HG03280 (cell line): ENCODE results near the gene CPA2.
"Not testable (repeated sequence)": the region's sequence is repeated elsewhere in the genome, so short reads cannot be mapped to it uniquely, and the experiment has no call there.

Experiments used
- ATAC-seq: cut with Tn5 transposase; IDR thresholded peaks from one replicate; pipeline ENCODE4 v1.9.1; 2021; ENCODE audit warnings: mild to moderate bottlenecking, moderate library complexity; ENCODE audit not compliant: unreplicated experiment

CPA2 gene

DNA sequence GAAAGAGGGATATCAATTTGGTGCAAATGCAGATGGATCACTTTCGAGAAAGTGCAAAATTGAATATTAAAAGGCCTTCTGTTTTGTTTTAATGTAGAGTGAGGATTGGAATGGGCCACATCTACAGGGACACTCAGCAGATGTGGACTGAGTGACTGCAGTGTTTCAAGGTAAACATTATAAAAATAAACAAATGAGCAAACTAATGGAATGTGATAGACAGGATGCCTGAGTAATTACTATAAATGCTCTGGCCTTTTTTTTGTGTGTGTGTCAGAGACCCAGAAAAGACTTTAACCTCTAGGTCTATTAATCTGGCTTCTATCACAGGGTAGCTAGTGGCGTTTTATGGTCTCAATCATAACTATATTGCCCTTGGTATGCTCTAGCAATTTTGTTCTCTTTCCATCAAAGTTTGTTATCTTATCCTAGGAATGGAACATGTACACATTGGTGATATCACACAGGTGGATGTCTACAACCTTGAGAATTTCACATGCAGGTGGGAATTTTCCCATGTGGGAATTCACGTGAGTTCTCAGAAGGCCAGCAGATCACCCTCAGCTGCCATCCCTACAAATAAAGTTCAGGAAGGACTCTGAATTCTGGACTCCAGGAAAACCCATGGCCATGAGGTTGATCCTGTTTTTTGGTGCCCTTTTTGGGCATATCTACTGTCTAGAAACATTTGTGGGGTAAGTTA, at the start of gene CPA2:
CPA2 (plus strand) TSS at position 606 of the 703 bp plus-strand sequence; CDS start at position 625, 19 bp downstream.
- no peak for ATAC-seq

DNA sequence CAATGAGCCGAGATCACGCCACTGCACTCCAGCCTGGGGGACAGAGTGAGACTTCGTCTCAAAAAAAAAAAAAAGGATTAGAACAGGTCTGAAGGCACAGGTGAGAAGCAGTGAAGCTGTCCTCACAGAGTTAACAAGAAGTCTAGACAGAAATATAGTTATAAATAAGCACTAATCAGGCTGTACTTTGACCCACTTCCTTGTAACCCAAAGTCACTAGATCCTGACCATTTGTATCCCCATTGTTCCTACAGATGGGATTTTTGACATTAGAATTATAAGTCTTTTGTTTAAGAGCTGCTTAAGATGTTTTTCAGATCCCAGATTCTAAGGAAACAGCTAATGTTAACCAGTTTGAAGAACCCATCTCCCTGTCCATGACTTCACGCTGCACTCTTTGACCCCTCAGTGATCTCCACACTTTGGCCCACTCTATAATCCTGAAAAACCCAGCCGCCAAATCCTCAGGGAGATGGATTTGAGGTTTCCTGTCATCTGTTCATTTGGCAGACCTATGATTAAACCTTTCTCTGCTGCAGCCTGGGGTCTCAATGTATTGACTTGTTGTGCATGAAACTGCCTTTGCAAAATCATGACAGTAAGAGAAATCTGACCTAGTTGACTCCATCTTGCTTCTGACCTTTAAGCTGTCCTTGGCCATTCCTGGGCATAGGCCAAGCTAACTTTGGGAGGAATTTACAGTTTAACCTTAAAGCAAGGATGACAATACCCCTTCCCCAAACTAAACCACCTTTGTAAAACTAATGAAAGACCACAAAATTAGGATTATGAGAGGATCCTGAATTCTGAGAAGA, 47.6 kb upstream of the CPA2 start:
- ATAC-seq, result no peak

DNA sequence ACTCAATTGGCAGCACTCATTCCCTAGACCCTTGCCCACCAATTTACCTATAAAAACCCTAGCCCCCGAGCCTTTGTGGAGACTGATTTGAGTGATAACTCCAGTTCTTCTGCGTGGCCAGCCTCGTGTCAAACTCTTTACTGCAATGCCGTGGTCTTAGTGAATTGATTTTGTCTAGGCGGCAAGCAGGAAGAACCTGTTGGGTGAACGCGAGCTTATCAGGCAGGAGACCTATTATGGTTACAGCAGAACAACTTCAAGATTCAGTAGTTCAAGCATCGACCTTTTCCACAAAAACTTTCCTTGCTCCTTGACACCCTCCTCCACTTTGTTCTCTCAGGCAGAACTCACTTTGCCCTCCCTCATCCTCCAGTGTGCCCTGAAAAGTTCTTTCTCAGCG, 46.8 kb upstream of the CPA2 start:
- ATAC-seq, result no peak

DNA sequence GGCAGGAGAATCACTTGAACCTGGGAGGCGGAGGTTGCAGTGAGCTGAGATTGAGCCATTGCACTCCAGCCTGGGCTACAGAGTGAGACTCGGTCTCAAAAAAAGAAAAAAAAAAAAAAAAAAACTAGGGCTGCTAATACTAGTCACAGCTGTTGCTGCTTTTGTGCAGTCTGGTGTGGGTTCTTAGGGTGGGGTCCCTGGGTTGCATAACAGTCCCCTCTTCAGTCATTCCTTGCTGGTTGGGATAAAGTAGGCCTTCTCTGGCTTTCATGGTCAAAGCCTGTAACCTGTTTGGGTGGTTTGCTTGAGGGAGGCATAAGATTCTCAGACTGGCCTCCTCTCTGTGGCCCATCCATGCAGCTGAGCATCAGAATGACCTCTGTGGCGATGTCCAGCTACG, 44.9 kb upstream of the CPA2 start:
- no peak for ATAC-seq

DNA sequence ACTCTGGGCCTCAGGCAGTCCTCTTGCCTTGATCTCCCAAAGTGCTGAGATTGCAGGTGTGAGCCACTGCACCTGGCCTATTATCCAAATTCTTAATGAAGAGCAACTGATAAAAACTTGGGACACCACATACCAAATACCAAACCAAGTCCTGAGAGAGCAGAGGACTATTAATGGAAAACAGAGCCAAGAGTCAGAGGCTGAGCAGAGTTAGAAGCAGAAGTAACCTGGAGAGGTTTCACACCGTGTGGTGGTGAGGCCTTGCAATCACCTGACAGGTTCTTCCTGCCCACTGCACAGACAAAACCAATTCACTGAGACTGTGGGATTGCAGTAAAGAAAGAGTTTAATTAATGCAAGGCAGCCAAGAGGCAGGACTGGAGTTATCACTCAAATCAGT, 43.0 kb upstream of the CPA2 start:
- ATAC-seq, result no peak

DNA sequence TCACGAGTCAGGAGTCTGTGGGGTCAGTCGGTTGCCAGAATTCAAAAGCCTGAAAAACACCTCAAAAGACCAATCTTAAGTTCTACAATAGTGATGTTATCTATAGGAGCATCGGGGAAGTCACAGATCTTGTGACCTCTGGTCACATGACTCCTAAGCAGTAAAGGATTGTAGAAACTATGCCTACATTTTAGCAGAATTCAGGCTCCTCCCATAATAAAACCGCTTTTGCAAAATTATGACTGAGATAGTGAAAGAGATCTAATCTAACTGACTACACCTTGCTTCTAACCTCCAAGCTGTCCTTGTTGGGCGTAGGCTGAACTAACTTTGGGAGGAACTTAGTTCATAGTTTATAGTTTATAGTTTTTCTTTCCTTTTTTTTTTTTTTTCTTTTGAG, 42.5 kb upstream of the CPA2 start:
- no peak for ATAC-seq

DNA sequence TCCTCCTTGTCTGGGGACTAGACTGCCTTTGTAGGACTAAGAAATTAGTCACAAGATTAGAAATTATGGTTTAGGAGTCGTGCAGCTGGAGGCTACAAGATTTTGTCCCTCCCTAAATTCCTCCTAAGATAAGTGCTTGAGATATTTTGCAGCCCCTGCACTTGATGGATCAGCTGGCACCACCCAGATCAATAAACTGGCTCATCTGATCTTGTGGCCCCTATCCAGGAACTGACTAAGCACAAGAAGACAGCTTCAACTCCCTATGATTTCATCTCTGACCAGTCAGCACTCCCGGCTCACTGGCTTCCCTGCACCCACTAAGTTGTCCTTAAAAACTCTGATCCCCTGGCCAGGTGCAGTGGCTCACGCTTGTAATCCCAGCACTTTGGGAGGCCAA, 41.7 kb upstream of the CPA2 start:
- ATAC-seq, result not testable (repeated sequence)

DNA sequence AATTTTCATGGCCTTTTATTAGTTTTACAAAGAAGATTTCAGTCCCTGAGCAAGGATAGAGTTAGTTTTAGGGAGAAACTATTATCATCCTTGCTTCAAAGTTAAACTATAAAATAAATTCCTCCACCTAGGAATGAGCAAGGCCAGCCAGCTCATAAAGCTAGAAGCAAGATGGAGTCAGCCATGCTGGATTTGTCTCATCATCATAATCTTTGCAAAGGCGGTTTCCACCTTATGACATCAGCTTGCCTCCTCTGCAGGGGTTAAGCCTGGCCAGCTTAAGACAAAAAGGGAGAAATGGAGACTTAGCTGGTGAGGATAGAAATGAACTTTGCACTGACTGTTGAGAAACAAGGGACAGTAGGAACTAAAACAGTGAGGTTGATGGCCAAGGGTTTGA, 40.3 kb upstream of the CPA2 start:
- no peak for ATAC-seq

DNA sequence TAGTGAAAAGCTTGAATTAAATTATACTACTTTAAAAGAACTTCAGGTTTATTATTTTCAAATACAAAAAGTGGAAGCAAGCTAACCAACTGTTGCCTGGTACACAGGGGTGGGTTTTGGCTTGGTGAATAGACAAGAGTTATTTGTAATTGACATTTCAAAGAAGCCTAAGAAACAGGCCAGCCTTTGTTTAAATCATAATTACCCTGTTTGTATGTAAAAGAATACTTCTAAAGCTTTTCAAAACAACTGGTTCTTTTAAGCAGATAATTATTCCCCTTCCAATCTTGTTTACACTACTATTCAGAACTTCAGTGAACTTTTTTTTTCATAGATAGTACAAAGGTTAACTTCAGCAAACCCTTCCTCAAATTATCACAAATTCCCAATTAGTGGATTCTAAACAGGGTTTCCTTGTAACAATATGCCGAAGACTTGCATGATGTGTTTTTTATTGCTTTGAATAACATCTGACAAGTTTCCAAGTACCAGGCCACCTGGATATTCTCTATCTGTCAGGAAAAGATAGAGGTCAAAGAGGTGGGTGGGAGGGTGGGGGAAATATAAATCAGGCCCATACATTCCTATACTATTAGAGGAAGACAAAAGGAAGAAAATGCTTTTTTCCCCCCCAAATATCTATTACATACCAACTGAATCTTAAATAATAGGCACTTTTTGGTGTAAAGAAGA, 38.6 kb upstream of the CPA2 start:
- no peak for ATAC-seq

DNA sequence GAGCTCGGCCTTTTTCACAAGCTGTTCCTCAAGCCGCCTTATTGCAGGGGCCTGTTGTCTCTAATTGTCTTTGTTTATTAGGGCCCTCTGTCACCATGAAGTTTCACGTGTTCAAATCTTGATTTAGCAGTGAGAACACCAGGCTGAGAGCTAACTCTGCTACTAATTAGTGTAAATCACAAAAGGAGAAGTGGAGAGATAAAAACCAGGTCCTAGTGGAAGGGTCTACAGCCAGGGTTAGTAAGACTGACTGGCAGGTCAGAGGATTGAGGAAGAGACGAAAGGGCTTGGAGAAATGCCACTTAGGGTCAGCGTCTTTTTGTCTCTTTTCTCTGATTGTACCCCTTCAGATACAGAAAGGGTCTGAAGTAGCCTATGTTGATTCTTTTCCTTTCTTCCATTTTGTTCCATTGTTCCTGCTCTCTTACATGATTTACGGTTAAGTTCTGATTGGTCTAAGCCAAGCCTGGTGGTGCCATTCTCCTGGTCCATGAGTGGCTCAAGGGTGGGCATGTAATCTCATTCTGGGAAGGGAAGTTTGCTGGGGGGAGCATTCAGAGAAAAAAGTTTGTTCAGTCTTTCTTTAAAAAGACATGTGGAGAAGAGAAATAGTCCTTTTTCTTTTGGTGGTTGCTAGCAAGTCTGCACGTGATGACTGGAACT, 37.7 kb upstream of the CPA2 start:
- no peak for ATAC-seq

DNA sequence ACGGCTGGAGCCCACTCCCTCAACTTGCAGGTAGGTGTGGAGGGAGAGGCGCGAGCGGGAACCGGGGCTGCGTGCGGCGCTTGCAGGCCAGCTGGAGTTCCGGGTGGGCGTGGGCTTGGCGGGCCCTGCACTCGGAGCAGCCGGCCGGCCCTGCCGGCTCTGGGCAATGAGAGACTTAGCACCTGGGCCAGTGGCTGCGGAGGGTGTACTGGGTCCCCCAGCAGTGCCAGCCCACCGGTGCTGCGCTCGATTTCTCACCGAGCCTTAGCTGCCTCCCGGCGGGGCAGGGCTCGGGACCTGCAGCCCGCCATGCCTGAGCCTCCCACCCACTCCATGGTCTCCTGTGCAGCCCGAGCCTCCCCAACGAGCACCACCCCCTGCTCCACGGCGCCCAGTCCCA, 36.7 kb upstream of the CPA2 start:
- not testable (repeated sequence) for ATAC-seq

DNA sequence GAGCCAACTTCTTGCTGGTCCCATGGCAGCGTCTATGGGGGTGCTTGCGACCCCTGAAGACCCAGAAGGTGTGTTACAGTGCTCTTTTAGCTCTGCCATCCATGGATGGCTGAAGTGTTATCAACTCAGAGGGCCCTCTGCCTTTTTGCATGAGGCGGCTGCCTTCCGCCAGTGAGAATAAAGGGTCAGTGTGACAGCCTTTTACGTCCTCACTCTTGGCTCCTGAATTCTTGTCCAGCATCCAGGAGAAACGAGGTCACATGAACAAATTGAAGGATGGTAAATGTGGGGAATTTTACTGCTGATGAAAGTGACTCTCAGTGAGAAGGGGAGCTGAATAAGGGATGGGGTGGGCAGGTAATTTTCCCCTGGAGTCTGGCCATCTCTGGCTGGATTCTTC, 34.9 kb upstream of the CPA2 start:
- ATAC-seq, result no peak

DNA sequence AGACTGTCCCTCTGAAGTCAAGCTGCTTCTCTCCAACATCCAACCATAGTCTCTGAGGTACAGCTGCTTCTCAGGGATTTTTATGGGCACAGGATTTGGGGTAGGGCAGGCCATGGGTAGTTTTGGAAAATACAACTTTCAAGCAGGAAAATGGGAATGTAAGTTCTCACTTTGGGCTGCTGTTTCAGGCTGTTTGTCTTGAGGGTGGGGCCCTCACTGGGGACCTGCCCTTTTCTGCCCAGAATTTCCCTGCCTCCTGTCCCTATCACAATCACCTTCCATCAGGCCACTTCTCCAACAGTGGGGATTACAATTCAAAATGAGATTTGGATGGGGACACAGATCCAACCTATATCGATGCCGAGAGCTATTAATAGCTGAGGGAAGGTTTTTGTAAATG, 34.5 kb upstream of the CPA2 start:
- ATAC-seq, result no peak

DNA sequence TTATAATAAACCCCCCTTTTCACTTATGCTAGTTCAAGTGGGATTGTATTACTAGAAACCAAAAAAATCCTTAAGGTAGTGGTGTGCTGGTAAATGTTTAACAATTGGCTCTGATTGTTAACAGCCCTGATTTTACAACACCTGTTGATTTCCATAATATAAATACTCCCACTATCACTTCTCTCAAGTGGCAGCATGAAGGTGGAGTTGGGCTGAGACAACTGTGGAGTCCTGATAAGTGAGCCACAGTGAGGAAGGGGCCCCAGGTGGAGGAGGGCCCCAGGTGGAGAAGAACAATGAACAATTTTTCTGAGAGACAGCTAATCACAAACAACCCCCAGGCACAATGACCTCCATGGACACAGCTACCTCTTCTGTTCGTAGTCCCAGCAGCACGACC, 32.6 kb upstream of the CPA2 start:
- ATAC-seq, result no peak

DNA sequence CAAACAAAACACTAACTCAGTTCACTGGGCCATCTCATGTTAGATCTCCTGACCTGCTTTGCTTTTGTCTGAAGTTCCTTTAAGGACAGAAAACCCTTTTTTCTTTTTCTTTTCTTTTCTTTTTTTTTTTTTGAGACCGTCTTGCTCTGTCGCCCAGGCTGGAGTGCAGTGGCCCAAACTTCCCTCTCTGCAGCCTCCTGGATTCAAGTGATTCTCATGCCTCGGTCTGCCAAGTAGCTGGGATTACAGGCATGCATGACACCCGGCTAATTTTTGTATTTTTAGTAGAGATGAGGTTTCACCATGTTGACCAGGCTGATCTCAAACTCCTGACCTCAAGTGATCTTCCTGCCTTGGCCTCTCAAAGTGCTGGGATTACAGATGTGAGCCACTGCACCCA, 30.3 kb upstream of the CPA2 start:
- not testable (repeated sequence) for ATAC-seq

DNA sequence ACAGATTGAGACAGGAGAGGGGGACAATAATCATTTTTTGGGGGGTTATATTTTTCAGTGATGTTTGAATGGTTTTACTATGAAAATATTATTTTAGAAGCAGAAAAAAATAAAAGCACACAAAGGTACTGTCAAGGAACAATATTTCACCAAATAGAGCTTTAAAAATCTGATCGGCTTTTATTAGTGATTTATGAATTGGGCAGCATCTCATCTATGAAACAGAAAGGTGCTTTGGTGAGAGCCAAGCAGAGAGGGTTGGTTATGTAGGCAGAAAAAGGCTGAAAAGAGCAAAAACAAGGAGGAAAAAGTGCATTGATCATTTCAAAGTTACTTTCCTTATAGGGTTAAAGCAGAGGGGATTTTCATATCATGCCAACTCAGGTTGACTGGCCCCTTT, 26.4 kb upstream of the CPA2 start:
- ATAC-seq, result no peak

DNA sequence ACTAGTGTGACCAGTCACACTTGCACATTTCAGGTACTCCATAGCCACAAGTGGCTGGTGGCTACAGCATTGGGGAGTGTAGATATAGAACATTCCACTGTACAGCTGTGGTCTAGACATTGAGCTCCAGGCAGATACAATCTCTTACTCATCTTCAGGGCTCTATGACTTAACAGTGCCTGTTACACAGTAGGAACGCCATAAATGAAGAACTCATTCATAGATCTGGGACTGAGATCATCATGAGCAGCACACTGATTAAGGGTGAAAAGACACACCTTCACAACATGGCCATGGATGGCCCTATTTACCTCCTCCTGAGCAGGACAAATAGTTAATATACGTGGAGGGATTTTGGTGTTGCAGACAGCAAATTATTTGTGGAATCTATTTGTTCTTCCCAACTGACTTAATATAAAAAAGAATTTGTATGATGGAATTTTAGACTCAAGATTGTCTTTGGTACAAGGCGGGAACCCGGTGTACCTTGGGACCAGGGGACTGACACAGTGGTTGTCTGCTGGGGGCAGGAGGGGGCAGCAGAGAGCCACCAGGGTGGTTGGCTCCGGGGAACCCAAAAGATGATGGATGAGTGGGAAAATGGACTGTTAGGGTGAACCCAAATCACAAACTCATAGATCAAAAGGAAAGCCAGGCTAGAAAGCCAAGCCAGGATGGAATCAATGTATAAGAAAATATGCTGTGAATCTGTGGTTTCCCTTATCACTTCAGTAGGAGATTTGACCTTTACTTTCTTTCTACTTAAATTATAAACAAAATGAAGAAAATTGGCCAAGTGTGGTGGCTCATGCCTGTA, 24.3 kb upstream of the CPA2 start:
- peak; percentile 57 for ATAC-seq

DNA sequence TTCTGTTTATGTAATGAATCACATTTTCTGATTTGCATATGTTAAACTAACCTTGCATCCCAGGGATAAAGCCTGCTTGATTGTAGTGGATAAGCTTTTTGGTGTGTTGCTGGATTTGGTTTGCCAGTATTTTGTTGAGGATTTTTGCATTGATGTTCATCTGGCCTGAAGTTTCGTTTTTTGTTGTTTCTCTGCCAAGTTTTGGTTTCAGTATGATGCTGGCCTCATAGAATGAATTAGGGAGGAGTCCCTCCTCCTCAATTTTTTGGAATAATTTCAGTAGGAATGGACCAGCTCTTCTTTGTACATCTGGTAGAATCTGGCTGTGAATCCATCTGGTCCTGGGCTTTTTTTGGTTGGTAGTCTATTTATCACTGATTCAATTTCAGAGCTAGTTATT, 23.2 kb upstream of the CPA2 start:
- ATAC-seq, result not testable (repeated sequence)

DNA sequence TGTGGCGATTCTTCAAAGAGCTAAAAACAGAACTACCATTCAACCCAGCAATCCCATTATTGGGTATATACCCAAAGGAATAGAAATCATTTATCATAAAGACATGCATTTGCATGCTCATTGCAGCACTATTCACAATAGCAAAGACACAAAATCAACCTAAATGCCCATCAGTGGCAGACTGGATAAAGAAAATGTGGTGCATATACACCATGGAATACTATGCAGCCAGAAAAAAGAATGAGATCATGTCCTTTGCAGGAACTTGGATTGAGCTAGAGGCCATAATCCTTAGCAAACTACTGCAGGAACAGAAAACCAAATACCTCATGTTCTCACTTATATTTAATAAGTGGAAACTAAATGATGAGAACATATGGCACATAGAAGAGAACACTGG, 20.2 kb upstream of the CPA2 start:
- ATAC-seq, result not testable (repeated sequence)

DNA sequence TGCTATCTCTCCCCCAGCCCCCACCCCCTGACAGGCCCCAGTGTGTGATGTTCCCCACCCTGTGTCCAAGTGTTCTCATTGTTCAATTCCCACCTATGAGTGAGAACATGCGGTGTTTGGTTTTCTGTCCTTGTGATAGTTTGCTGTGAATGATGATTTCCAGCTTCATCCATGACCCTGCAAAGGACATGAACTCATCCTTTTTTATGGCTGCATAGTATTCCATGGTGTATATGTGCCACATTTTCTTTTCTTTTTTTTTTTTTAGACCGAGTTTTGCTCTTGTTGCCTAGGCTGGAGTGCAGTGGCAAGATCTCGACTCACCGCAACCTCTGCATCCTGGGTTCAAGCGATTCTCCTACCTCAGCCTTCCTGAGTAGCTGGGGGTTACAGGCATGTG, 17.8 kb upstream of the CPA2 start:
- not testable (repeated sequence) for ATAC-seq
